NCI-H1930 (cell line): ENCODE data around the gene ATP1A4.
A peak's percentile ranks its signal among the peaks of the same experiment; 100 is the strongest.
"Not testable (repeated sequence)": the region's sequence is repeated elsewhere in the genome, so short reads cannot be mapped to it uniquely, and the experiment has no call there.

ENCODE experiments used
- DNase-seq, 2 experiments: peaks; one replicate each; lab custom pipeline; 2025; lab: John Stamatoyannopoulos, UW

The ATP1A4 gene

GRCh38 chr1:160123726-160124125, 27.7 kb upstream of the ATP1A4 start:
- DNase-seq, result no peak

- DNase-seq, result peak in 1 of 2 experiments; percentile 3
Measured at GRCh38 chr1:160124705-160125478, 26.5 kb upstream of the ATP1A4 start.

DNA sequence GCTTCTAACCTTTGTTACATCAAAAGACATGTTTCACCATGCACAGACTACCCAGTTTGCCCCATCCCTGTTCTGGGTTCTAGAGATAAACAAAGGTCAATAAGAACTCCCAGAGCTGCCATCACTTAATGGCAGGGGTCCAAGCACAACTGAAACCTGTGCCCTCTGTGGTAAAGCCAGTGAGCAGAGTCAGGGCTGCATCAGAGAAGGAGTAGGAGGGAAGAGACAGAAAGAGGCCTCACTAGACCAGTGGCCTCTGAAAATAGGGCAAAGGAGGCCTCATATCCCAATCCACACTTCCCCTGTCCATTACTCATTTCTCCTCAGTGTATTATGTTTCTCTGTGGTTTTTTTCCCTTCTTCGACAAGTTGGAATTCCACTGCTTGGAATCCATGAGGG, 25.7 kb upstream of the ATP1A4 start:
- DNase-seq, result no peak

- not testable (repeated sequence) for DNase-seq
Measured at GRCh38 chr1:160126342-160126741, 25.1 kb upstream of the ATP1A4 start.

GRCh38 chr1:160127381-160127780, 24.0 kb upstream of the ATP1A4 start:
- DNase-seq, result no peak

DNA sequence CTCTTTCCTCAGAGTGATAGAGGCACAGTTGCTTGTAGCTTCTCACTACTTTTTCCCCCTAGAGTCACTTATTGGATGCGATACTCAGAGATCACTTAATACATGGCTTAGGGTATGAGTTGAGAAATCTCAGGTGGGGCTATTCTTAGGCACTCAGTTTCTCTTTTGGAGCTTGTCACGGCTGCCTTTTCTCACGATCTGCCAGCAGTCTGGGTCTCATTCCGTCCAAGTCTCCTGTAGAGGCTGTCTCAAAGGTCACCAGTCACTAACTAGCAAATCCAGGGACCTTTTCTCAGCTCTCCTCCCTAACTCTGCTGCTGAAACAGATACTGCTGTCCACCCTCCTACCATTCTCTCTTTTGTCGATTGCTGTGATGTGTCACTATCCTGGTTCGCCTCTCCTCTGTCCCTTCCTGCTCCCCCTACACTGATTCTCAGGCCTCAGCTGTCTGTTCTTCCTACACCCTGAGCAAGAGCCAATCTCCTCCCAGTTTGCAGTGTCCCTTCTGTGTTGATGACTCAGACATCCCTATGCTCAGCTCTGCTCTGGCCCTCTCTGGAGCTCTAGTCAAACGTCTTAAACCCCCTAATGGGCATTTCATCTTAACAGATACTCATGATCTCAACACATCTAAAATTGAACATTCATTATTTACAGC, 23.4 kb upstream of the ATP1A4 start:
- no peak for DNase-seq

DNA sequence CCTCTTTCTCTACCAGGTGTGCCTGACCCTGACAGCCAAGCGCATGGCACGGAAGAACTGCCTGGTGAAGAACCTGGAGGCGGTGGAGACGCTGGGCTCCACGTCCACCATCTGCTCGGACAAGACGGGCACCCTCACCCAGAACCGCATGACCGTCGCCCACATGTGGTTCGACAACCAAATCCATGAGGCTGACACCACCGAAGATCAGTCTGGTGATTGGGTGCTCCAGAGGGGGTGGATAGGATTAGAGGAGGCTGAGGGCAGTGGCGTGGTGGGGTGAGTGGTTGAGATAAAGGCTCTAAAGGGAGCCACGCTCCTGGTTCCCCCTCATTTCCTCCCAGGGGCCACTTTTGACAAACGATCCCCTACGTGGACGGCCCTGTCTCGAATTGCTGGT, 22.8 kb upstream of the ATP1A4 start:
- DNase-seq, result no peak

- DNase-seq, result no peak
Measured at GRCh38 chr1:160129046-160129445, 22.4 kb upstream of the ATP1A4 start.

DNA sequence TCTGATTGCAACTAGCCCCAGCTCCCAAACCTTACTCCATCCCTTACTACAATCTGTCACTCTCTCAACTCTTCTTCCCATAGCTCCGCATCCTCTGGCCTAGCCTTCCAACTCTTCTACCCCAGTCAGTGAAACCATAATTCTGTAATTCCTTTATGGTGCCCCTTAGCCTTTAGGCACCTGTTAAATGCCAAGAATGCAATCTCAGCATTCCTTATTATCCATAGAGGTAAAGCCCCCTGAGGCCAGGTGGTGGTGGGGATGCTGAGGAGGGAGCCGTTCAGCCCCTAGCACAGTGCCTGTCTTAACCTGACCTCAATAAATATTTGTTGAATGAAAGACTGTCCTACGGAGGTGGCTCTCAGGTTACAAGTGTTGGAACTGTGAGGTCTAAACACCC, 21.8 kb upstream of the ATP1A4 start:
- DNase-seq, result no peak

DNA sequence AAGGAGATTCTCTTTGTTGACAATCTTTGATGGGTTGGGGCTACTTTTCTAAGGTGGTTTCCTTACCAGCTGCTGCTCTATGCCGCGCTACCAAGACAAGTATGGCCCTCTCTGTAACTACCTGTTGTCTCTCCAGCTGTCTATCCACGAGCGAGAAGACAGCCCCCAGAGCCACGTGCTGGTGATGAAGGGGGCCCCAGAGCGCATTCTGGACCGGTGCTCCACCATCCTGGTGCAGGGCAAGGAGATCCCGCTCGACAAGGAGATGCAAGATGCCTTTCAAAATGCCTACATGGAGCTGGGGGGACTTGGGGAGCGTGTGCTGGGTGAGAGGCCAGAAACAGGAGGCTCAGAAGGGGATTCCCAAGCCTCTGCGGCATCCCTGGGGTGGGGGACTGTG, 21.4 kb upstream of the ATP1A4 start:
- no peak for DNase-seq

- no peak for DNase-seq
Measured at GRCh38 chr1:160130486-160130885, 20.9 kb upstream of the ATP1A4 start.

GRCh38 chr1:160130939-160131338, 20.5 kb upstream of the ATP1A4 start:
- no peak for DNase-seq

GRCh38 chr1:160131803-160132565, 19.4 kb upstream of the ATP1A4 start:
- no peak for DNase-seq

DNA sequence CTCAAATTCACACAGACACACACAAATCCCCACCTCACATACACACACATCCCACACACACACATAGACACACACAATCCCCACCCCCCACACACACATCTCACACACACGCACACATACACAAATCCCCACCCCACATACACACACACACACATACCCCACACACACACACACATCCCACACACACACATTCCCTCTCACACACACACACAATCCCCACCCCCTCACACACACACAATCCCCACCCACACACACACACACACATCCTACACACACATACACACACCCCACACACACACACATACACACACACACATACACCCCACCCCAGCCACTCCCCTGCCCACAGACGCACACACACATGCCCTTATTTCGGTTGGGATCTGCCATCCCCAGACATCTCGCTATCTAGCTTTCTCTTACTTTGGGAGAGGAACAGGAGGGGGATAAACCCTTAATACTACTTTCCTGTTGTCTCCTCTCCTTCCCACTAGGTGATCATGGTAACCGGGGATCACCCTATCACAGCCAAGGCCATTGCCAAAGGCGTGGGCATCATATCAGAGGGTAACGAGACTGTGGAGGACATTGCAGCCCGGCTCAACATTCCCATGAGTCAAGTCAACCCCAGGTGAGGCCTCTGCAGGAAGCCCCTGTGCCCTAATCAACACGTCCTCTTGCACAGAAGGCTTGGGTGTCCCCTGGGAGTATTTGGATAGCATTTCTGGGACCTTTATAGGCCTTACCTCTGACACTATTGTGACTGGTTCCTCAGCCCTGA, 17.2 kb upstream of the ATP1A4 start:
- DNase-seq, result no peak

DNA sequence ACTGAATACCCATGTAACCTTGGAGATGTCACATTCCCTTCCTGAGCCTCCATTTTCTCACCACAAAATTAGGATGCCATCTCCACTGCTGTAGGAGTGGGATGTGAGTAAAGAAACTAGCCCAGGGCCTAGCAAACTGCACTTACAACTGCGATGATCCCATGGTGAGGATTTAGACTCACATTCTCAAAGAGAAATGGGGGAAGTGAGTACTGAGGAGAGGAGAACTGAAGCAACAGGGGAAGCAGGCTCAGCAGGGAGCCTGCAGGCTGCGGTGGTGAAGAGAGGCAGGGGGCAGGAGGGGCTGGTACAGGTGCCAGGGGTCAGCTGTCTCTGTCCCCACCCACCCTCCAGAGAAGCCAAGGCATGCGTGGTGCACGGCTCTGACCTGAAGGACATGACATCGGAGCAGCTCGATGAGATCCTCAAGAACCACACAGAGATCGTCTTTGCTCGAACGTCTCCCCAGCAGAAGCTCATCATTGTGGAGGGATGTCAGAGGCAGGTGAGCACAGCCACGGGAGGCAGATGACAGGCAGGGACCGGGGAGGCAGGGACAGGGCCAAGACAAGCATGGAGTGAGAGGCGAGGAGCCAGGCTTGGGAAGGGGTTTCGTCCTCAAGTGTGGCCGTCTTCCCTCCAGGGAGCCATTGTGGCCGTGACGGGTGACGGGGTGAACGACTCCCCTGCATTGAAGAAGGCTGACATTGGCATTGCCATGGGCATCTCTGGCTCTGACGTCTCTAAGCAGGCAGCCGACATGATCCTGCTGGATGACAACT, 16.4 kb upstream of the ATP1A4 start:
- DNase-seq, result no peak

DNA sequence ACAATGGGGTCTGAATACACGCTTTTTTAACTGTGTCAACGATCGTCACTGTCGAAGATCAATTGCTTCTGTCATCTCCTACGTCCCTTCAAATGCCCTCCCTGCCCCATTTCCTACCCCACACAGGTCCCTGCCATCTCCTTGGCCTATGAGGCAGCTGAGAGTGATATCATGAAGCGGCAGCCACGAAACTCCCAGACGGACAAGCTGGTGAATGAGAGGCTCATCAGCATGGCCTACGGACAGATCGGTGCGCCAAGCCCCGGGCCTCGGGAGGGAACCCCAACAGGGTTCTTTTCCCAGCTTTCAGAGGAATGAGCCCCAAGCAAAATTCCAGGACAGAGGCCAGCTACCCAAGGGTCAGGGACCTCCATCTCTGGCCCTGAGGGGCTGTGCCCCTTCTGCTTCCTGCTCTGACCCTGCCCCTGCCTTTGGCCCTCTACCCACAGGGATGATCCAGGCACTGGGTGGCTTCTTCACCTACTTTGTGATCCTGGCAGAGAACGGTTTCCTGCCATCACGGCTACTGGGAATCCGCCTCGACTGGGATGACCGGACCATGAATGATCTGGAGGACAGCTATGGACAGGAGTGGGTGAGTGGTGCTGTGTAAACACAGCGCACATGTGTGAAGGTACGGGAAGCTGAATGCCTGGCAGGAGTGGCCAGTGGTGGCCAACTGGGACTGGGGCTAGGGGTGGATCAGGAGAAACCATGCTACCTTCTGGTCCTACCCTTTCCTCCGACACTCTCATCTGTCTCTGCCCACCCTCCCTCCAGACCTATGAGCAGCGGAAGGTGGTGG, 15.1 kb upstream of the ATP1A4 start:
- DNase-seq, result no peak

- DNase-seq, result no peak
Measured at GRCh38 chr1:160136926-160137200, 14.5 kb upstream of the ATP1A4 start.

GRCh38 chr1:160137216-160137862, 14.1 kb upstream of the ATP1A4 start:
- no peak for DNase-seq

DNA sequence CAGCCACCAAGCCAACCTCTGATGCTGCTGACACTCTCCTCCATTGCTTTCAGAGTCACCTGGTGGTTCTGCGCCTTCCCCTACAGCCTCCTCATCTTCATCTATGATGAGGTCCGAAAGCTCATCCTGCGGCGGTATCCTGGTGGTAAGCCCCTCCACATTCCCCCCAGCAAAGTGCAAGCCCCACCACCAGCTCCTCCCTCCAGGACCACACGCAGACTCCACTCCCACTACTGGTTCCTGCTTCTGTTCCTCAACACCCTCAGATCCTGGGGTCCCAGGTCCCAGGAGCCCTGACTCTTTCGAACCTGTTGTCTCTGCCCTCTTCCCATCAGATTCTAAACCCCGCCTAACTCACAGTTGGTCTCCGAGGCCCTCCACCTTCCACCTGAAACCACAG, 11.6 kb upstream of the ATP1A4 start:
- no peak for DNase-seq

DNA sequence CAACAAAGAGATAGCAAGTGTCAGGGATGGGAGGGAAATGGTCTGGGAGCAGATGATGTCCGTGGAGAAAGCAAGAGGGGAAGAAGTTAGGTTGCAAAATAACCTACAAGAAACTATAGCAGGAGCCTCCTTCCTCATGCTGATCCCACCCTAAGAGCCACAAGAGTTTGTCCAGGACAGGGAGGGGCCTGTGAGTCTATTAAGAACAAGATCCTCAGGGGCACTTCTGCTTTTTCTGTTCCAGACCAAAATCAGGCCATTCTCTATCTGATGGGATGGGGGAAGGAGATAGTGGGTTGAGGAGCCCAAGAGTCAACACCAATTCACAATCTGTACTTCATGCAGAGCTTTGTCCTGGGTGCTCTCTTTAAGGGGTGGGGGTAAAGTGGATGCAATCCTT, 7.7 kb upstream of the ATP1A4 start:
- DNase-seq, result no peak
